22Rv1 (cell line): Measurements from ENCODE around the gene VMP1.

ENCODE experiments used
- H3K27ac ChIP-seq: fragments of 450-650 bp; 2 replicates; pipeline ENCODE4 v1.5.1; 2017
- CTCF ChIP-seq: fragments of 450-650 bp; IDR thresholded peaks from 2 replicates; pipeline ENCODE4 v1.5.1; 2017; ENCODE audit warnings: mild to moderate bottlenecking
- ZFX ChIP-seq: fragments of 450-650 bp; IDR thresholded peaks from 2 replicates; pipeline ENCODE4 v1.6.1; 2017; ENCODE audit warnings: antibody characterized with exemption, borderline replicate concordance

The VMP1 gene

GRCh38 chr17:59856859-59857794, 149.7 kb downstream of the VMP1 start:
- TF ChIP-seq ZFX = no peak
- TF ChIP-seq CTCF = no peak
- H3K27ac ChIP-seq = no peak overlapping the region

DNA sequence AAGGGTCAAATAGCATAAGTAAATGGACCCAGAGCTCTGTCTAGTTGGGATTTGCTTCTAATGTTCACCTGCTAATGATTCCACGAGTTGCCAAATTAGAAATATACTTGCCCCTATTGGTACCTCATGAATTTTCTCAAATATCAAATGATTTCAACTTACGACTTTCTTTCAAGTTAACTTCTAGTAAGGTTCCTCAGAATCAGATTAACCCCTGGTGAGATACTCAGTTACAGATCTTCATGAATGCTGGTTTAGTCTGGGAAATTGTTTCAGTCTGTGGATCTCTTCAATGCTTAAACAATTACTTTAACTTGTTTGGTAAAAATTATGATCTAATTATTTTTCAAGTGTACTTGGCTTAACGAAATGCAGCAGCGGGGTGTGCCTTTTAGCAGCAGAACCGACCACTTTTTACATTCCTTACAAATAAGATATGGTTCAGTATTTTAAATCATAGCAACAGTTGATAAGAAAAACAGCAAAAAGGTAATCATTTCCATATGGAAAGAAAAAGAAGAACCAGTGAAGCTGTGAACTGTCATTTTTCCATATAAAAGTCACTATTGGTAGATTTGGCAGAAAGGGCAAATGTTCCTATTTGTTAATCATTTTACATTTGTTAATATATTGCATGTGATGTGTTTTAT, 150.8 kb downstream of the VMP1 start:
- no peak overlapping the region for H3K27ac ChIP-seq
- no peak for TF ChIP-seq CTCF
- TF ChIP-seq ZFX = no peak

GRCh38 chr17:59858932-59859331, 151.5 kb downstream of the VMP1 start:
- TF ChIP-seq CTCF (no peak), ZFX (no peak)
- H3K27ac ChIP-seq = 0 out of 2 replicates have a peak overlapping the region, but pooled peaks have one; percentile 0

DNA sequence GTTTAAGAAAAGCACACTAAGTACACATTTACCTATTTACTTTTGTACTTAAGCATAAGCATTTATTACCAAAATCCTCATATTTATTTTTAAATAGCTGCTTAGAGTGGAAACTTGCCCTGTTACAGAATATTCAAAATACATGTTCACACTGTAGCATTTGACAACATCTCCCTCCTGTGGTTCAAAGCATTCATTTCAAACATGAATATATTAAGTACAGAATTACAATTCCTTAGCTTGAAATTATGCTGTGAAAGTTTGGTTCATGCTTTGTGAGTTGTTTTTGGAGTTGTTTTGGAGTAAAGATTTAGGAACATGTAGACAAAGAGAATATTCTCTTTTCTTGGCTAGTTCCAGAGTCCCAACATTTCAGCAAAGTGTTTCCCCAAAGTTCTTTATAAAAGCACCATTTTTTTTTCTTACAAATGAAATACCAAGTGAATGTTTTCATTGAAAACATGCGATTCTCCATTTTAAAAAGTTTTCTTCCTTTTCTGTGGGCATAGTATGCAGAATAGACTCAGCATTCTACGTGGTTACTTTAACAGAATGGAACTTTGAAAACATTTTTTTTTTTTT, 152.1 kb downstream of the VMP1 start:
- H3K27ac ChIP-seq = 0 out of 2 replicates have a peak overlapping the region, but pooled peaks have one; percentile 0
- peak; percentile 52 for TF ChIP-seq CTCF
- no peak for TF ChIP-seq ZFX

GRCh38 chr17:59863616-59864015, 156.2 kb downstream of the VMP1 start:
- TF ChIP-seq CTCF = no peak

GRCh38 chr17:59869941-59870218, 162.4 kb downstream of the VMP1 start:
- peak overlapping the region; percentile 74 for H3K27ac ChIP-seq
- TF ChIP-seq CTCF (no peak), ZFX (no peak)

More at GRCh38 chr17:59863616-59864015, 156.2 kb downstream of the VMP1 start:
- peak overlapping the region; percentile 8; the same call in 1 of the 2 replicates for H3K27ac ChIP-seq

DNA sequence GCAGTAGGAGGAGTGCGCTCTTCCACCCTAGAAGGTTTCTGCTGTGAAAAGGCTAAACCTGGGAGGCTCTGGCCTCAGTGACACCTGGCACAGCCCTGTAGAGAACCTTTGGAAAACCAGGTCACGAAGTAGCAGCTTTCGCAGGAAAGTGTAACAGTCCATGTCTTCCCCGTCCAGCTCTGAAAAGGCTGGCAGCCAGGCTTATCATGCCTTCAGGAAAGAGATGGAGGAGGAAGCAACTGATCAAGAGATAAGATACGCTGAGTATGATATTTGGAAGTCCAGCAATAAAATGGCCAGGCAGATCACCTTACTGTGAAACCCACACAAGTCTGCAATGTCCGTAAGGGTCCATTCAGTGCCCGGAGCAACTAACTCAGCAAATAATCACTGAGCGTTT, 163.0 kb downstream of the VMP1 start:
- peak overlapping the region; percentile 74 for H3K27ac ChIP-seq
- no peak for TF ChIP-seq CTCF
- TF ChIP-seq ZFX = no peak
